HAP-1 (cell line): ENCODE data around the gene KIAA0232.

ENCODE experiments used
- DNase-seq, 2 experiments: peaks; one replicate each; pipeline ENCODE4 v3.0.0-alpha.2; 2016 to 2020; ENCODE audit warnings: low spot score in 2 of 2
- H3K27me3 ChIP-seq: fragments of 250-450 bp; sonication (Bioruptor Pico); 2 replicates; pipeline ENCODE4 v1.5.1; 2020; ENCODE audit warnings: low read depth, mild to moderate bottlenecking, moderate library complexity
- H3K36me3 ChIP-seq: fragments of 250-450 bp; sonication (Bioruptor Pico); replicated peaks from 2 replicates; pipeline ENCODE4 v1.5.1; 2020; ENCODE audit warnings: mild to moderate bottlenecking
- H3K4me1 ChIP-seq: fragments of 250-450 bp; sonication (Bioruptor Pico); 2 replicates; pipeline ENCODE4 v1.5.1; 2020; ENCODE audit warnings: mild to moderate bottlenecking
- H3K4me3 ChIP-seq: fragments of 250-450 bp; sonication (Bioruptor Pico); 2 replicates; pipeline ENCODE4 v1.5.1; 2020; ENCODE audit warnings: mild to moderate bottlenecking, moderate library complexity
- H3K9me3 ChIP-seq: fragments of 250-450 bp; sonication (Bioruptor Pico); 2 replicates; pipeline ENCODE4 v1.5.1; 2020; ENCODE audit warnings: mild to moderate bottlenecking, moderate library complexity
- in situ Hi-C: fragments of 300-500 bp; cut with MboI; formaldehyde crosslinking; loops from 3 replicates; pipeline ENCODE4 v1.14.3; 2020; ENCODE audit warnings: low sequenced_read_pairs, inconsistent platforms, mixed read lengths

KIAA0232 gene

GRCh38 chr4:6924361-6924779, 141.8 kb downstream of the KIAA0232 start:
- H3K4me1 ChIP-seq = no peaks in the 10 kb centered on the region
- H3K27me3 ChIP-seq = no peaks in the 10 kb centered on the region
- H3K36me3 ChIP-seq = peaks cover 33% of the 10 kb centered on the region
- no peaks in the 10 kb centered on the region for H3K9me3 ChIP-seq
- no peak for DNase-seq
- in situ Hi-C loops = no loop called here
- H3K4me3 ChIP-seq = no peak overlapping the region

DNA sequence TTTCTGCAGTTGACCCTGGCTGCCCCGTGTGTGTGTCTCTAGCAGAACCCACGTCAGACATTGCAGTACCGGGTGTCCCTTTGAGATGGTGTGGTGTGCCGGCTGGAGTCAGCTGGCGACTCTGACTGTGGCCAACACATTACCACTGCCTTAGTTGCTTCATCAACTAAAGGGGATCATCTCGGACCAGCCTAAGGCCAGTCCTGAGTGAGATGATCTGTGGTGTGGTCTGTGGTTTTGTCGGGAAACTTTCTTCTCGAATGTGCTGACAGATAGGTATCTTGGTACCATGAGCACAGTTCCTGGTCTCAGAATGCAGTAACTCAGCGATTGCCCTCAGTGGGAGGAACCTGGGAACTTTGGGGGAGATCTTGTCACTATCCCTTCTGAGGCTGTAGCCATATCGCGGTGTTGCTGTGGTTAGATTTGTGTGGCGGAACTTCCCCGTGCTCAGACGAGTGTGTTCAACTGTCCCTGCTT, 142.9 kb downstream of the KIAA0232 start:
- DNase-seq = no peak
- H3K36me3 ChIP-seq = peaks cover 33% of the 10 kb centered on the region
- in situ Hi-C loops = no loop called here
- no peaks in the 10 kb centered on the region for H3K4me1 ChIP-seq
- no peaks in the 10 kb centered on the region for H3K9me3 ChIP-seq
- no peak overlapping the region for H3K4me3 ChIP-seq
- no peaks in the 10 kb centered on the region for H3K27me3 ChIP-seq

DNA sequence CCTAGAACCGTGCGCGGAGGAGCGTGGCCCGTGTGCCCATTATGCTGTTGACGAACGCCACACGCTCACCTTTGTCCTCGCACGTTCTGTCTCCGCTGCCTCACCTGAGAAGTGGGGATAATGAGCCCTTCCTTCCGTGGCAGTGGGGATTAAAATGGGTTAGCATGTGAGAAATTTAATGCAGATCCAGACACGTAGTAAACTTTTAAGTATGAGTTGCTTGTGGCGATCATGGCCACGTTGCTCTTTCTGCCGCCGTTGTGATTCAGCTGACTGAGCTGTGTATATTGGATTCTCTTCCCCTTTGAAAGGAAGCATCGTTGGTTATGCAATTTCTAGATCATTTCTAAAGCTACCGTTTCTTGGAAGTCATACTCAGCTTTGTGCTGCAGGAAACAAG, 143.6 kb downstream of the KIAA0232 start:
- Histone ChIP-seq H3K4me1 (no peaks in the 10 kb centered on the region), H3K36me3 (peaks cover 35% of the 10 kb centered on the region), H3K4me3 (no peak overlapping the region), H3K27me3 (no peaks in the 10 kb centered on the region), H3K9me3 (no peaks in the 10 kb centered on the region)
- no peak for DNase-seq
- in situ Hi-C loops = no loop called here

DNA sequence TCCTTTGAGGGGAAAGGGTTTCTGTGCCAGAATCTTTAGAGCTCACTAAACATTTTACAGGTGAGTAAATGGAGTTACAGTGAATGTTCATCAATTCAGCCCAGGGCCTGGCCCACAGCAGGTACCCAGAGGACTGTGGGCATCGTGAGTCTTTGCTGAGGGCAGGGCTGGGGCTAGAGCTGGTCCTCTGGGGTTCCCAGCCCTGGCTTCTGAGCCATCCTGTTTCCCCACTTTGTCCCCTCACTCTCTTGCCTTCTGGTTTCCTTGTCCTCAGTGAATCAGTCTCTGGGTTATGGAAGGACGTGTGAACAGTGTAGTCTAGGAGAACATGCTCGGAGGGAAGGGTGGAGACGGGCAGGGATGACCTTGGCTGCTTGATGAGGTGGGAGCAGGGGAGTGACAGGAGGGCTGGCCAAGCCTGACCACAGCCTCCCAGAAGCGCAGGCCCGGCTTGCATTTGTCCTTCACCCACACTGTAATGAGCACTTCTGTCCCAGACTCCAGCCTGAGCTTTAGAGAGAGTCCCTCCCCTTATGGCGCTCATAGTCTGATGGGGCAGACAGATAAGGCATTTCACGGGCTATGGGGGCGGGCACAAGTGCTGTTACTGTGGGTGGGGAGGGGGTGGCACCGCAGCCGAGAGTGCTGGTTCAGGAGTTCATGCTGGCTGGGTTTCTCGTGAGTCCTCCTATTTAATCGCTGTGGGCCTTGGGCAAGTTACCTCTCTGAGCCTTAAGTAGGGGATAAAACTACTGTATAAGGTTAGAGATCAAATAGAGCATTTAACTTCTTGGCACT, 144.4 kb downstream of the KIAA0232 start:
- no peak overlapping the region for H3K4me3 ChIP-seq
- in situ Hi-C loops = no loop called here
- peaks cover 37% of the 10 kb centered on the region for H3K36me3 ChIP-seq
- DNase-seq = peak in 1 of 2 experiments; percentile 29
- H3K9me3 ChIP-seq = no peaks in the 10 kb centered on the region
- H3K27me3 ChIP-seq = no peaks in the 10 kb centered on the region
- no peaks in the 10 kb centered on the region for H3K4me1 ChIP-seq

DNA sequence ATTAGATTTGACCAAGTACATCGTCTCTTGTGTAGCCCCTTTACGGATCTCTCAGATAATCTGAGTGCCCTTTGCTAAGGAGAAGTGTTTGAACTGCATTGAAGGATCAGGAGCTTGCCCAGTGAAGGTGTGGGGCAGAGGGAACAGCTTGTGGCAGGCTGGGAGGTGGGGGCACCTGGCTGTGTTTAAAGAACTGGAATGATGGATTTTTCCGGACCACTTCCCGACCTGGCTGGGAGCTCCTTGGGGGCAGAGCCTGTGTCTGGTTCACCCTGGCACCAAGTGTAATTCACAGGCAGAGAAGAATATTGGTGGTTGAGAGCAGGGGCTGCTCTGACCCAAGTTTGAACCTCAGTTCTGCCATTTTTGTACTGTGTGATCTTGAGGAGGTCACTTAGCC, 145.6 kb downstream of the KIAA0232 start:
- Histone ChIP-seq H3K36me3 (peaks cover 37% of the 10 kb centered on the region), H3K9me3 (no peaks in the 10 kb centered on the region), H3K4me3 (no peak overlapping the region), H3K4me1 (no peaks in the 10 kb centered on the region), H3K27me3 (no peaks in the 10 kb centered on the region)
- DNase-seq = no peak
- in situ Hi-C loops = no loop called here

- DNase-seq = no peak
- Histone ChIP-seq H3K9me3 (no peaks in the 10 kb centered on the region), H3K4me1 (no peaks in the 10 kb centered on the region), H3K27me3 (no peaks in the 10 kb centered on the region), H3K36me3 (peaks cover 29% of the 10 kb centered on the region), H3K4me3 (no peak overlapping the region)
- in situ Hi-C loops = no loop called here
These were observed 146.8 kb downstream of the KIAA0232 start for GRCh38 chr4:6929339-6929811.

GRCh38 chr4:6929812-6930464, 147.4 kb downstream of the KIAA0232 start:
- no peaks in the 10 kb centered on the region for H3K9me3 ChIP-seq
- in situ Hi-C loops = no loop called here
- no peaks in the 10 kb centered on the region for H3K4me1 ChIP-seq
- DNase-seq = no peak
- H3K36me3 ChIP-seq = peaks cover 23% of the 10 kb centered on the region
- no peak overlapping the region for H3K4me3 ChIP-seq
- no peaks in the 10 kb centered on the region for H3K27me3 ChIP-seq

DNA sequence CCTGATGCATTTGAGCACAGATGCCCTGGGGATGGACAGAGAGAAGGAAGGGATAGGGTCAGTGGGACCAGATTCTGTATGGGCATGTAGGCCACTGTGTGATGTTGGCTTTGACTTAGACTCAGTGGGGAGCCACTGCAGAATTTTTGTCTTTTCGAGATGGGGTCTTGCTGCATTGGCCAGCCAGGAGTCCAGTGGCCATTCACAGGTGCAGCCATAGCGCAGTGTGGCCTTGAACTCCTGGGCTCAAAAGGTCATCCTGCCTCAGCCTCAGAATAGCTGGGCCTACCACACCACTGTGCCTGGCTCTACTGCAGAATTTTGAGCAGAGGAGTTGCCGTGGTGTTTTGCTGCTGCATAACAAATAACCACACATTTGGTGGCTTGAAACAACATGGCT, 149.9 kb downstream of the KIAA0232 start:
- Histone ChIP-seq H3K4me1 (no peaks in the 10 kb centered on the region), H3K4me3 (no peak overlapping the region), H3K27me3 (no peaks in the 10 kb centered on the region), H3K36me3 (0 out of 2 replicates have a peak, but pooled peaks cover 7% of the 10 kb centered on the region), H3K9me3 (no peaks in the 10 kb centered on the region)
- no peak for DNase-seq
- in situ Hi-C loops = no loop called here

DNA sequence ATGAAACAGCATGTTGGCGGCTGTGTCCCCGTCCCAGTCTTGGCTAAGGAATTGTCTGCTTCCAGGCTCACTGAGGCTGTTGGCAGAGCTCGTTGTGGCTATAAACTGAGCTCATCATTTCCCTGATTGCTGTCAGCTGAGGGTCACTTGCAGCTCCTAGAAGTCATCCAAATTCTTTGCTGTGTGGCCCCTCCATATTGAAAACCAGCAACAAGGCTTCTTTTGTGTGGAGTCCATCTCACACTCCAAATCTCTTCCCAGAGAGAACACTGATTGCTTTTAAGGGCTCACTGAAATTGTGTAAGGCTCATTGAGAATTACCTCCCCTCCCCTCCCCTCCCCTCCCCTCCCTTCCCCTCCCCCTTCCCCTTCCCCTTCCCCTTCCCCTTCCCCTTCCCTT, 150.4 kb downstream of the KIAA0232 start:
- H3K36me3 ChIP-seq = 0 out of 2 replicates have a peak, but pooled peaks cover 7% of the 10 kb centered on the region
- in situ Hi-C loops = no loop called here
- no peak overlapping the region for H3K4me3 ChIP-seq
- no peaks in the 10 kb centered on the region for H3K4me1 ChIP-seq
- H3K9me3 ChIP-seq = no peaks in the 10 kb centered on the region
- no peak for DNase-seq
- H3K27me3 ChIP-seq = no peaks in the 10 kb centered on the region
